Aorta (tissue), 4 donors: ENCODE measurements around the gene NEK8. TPM values are rescaled to one million over a fixed set of nuclear protein-coding genes. Genes with fewer than 3 reads are reported as not detected.

Experiments used
- polyA plus RNA-seq, 2 donors: library from polyadenylated mRNA; stranded (reverse); fragments of 200-250 nt; gene quantifications; one replicate each; pipeline ENCODE4 v1.2.3, GENCODE V29; 2013
- total RNA-seq, 2 donors: library from RNA; stranded (reverse); fragmentation: NEBNext Ultra II Directional; extraction: Animal tissue kit (Norgen Biotek cat#: 25700); gene quantifications; one replicate each; pipeline ENCODE4 v1.2.1, GENCODE V29; 2021
- donor health status: healthy with polysubstance abuse.
- donor health status: Bipolar disorder and iron deficiency.
- donor health status: DM: no; HTN: no; CAD: no.
- donor health status: DM: yes; HTN: yes; CAD: no.

The NEK8 gene
- total and polyA plus RNA-seq, 4 donors = 1.6 to 5.3 (median 3.2) TPM

Other genes with a start within 250 kb of the NEK8 start
- gene FOXN1, start 222.4 kb upstream of the NEK8 start, total RNA-seq = not detected
- gene FOXN1, start 222.4 kb upstream of the NEK8 start, polyA plus RNA-seq = not detected
- gene UNC119, start 176.2 kb upstream of the NEK8 start, total RNA-seq = 10 to 100 TPM; 17.4 to 25.7 TPM
- 10 to 100 TPM; 18.7 to 36.6 TPM for gene UNC119, start 176.2 kb upstream of the NEK8 start, polyA plus RNA-seq
- 10 to 100 TPM; 33.5 to 38.7 TPM for gene PIGS, start 157.3 kb upstream of the NEK8 start, total RNA-seq
- gene PIGS, start 157.3 kb upstream of the NEK8 start, polyA plus RNA-seq = 10 to 100 TPM; 21.8 to 37.7 TPM
- gene ALDOC, start 151.9 kb upstream of the NEK8 start, total RNA-seq = 10 to 100 TPM; 22.1 to 27.1 TPM
- gene ALDOC, start 151.9 kb upstream of the NEK8 start, polyA plus RNA-seq = 10 to 100 TPM; 15.4 to 30.4 TPM
- 1 to 10 TPM; 2.2 to 3.6 TPM for gene SPAG5, start 129.8 kb upstream of the NEK8 start, total RNA-seq
- 1 to 10 TPM; 1.6 to 4.3 TPM for gene SPAG5, start 129.8 kb upstream of the NEK8 start, polyA plus RNA-seq
- gene RSKR, start 114.6 kb upstream of the NEK8 start, total RNA-seq = 10 to 100 TPM in 1 of 2 donors, 1 to 10 TPM in 1; 6.3 to 15.7 TPM
- gene RSKR, start 114.6 kb upstream of the NEK8 start, polyA plus RNA-seq = 1 to 10 TPM in 1 of 2 donors, under 1 TPM in 1; 0.13 to 3.0 TPM
- gene BLTP2, start 83.6 kb upstream of the NEK8 start, total RNA-seq = 100 to 1,000 TPM; 100 to 135 TPM
- gene BLTP2, start 83.6 kb upstream of the NEK8 start, polyA plus RNA-seq = 10 to 100 TPM; 27.7 to 27.8 TPM
- gene SDF2, start 66.9 kb upstream of the NEK8 start, total RNA-seq = 10 to 100 TPM; 34.8 to 40.8 TPM
- 10 to 100 TPM; 36.7 to 51.5 TPM for gene SDF2, start 66.9 kb upstream of the NEK8 start, polyA plus RNA-seq
- gene SUPT6H, start 66.6 kb upstream of the NEK8 start, total RNA-seq = 10 to 100 TPM; 73.1 to 81.2 TPM
- 10 to 100 TPM; 22.5 to 41.0 TPM for gene SUPT6H, start 66.6 kb upstream of the NEK8 start, polyA plus RNA-seq
- 1 to 10 TPM in 1 of 2 donors, under 1 TPM in 1; 0.78 to 6.6 TPM for gene PROCA1, start 16.9 kb upstream of the NEK8 start, total RNA-seq
- 1 to 10 TPM; 5.1 to 5.3 TPM for gene PROCA1, start 16.9 kb upstream of the NEK8 start, polyA plus RNA-seq
- gene RAB34, start 10.9 kb upstream of the NEK8 start, total RNA-seq = 100 to 1,000 TPM; 107 to 115 TPM
- gene RAB34, start 10.9 kb upstream of the NEK8 start, polyA plus RNA-seq = 100 to 1,000 TPM; 133 to 303 TPM
- gene RPL23A, start 8.8 kb upstream of the NEK8 start, total RNA-seq = 1,000 to 10,000 TPM; 1,133 to 1,177 TPM
- 1,000 to 10,000 TPM; 1,641 to 1,888 TPM for gene RPL23A, start 8.8 kb upstream of the NEK8 start, polyA plus RNA-seq
- gene TLCD1, start 2.6 kb upstream of the NEK8 start, total RNA-seq = 1 to 10 TPM in 1 of 2 donors, under 1 TPM in 1; 0.90 to 2.5 TPM
- gene TLCD1, start 2.6 kb upstream of the NEK8 start, polyA plus RNA-seq = 1 to 10 TPM in 1 of 2 donors, not detected in 1; 1.5 TPM
- gene TRAF4, start 15.2 kb downstream of the NEK8 start, total RNA-seq = 10 to 100 TPM; 18.8 to 24.6 TPM
- gene TRAF4, start 15.2 kb downstream of the NEK8 start, polyA plus RNA-seq = 10 to 100 TPM; 10.7 to 19.3 TPM
- 10 to 100 TPM; 18.4 to 18.7 TPM for gene FAM222B, start 114.0 kb downstream of the NEK8 start, total RNA-seq
- gene FAM222B, start 114.0 kb downstream of the NEK8 start, polyA plus RNA-seq = 1 to 10 TPM; 3.6 to 4.6 TPM
- 10 to 100 TPM; 17.1 to 20.0 TPM for gene ERAL1, start 126.2 kb downstream of the NEK8 start, total RNA-seq
- 10 to 100 TPM; 16.7 to 21.5 TPM for gene ERAL1, start 126.2 kb downstream of the NEK8 start, polyA plus RNA-seq
- 100 to 1,000 TPM in 1 of 2 donors, 10 to 100 TPM in 1; 99.1 to 108 TPM for gene FLOT2, start 168.9 kb downstream of the NEK8 start, total RNA-seq
- 10 to 100 TPM; 51.8 to 58.3 TPM for gene FLOT2, start 168.9 kb downstream of the NEK8 start, polyA plus RNA-seq
- gene DHRS13, start 174.3 kb downstream of the NEK8 start, total RNA-seq = 1 to 10 TPM; 4.3 to 6.1 TPM
- 1 to 10 TPM in 1 of 2 donors, under 1 TPM in 1; 0.75 to 2.7 TPM for gene DHRS13, start 174.3 kb downstream of the NEK8 start, polyA plus RNA-seq
- 10 to 100 TPM; 30.5 to 47.0 TPM for gene PHF12, start 222.7 kb downstream of the NEK8 start, total RNA-seq
- gene PHF12, start 222.7 kb downstream of the NEK8 start, polyA plus RNA-seq = 10 to 100 TPM; 10.1 to 29.4 TPM